ENCODE results near the gene ANKRD45. TPM values are rescaled to one million over a fixed set of nuclear protein-coding genes. Genes with fewer than 3 reads are reported as not detected.

ANKRD45 gene
- total RNA-seq, 3 donors from 2014 or later (not counting 1 experiment from before 2014, with no cell fraction given), result not detected

- peaks cover 17 to 33% of the 10 kb centered on the region in 2 donors for H3K27me3 Mint-ChIP-seq (ENCODE audit: low read depth in 2 of 2)
- Histone ChIP-seq H3K27me3 (ENCODE audit: control insufficient read depth, insufficient read depth, low read length) (no peaks in the 10 kb centered on the region), H3K36me3 (ENCODE audit: control insufficient read depth, insufficient read depth, low read length) (no peaks in the 10 kb centered on the region), H3K4me1 (ENCODE audit: control insufficient read depth, insufficient read depth, low read length) (no peaks in the 10 kb centered on the region), H3K4me3 (ENCODE audit: low read length) (no peak overlapping the region), H3K27ac (ENCODE audit: low read length) (no peak overlapping the region), H3K9me3 (ENCODE audit: control insufficient read depth, insufficient read depth, low read length) (no peaks in the 10 kb centered on the region)
- ATAC-seq (no peak), DNase-seq (no peak)
- intact Hi-C loops (cut with micrococcal nuclease), result no loop called here
- no peaks in the 10 kb centered on the region for H3K4me1 Mint-ChIP-seq
- TF ChIP-seq CTCF (IDR thresholded peaks at IDR 0.05), result no peak
- no peak overlapping the region for H3K4me3 Mint-ChIP-seq
- H3K9me3 Mint-ChIP-seq, result no peaks in the 10 kb centered on the region
- no peaks in the 10 kb centered on the region for H3K36me3 Mint-ChIP-seq
- 89% methylated on average over 2 of the region's 3 CpGs for WGBS (ENCODE audit: insufficient coverage)
- no peak overlapping the region for H3K27ac Mint-ChIP-seq
Observed at GRCh38 chr1:173580658-173581057, 89.0 kb downstream of the ANKRD45 start.

- no peak for TF ChIP-seq CTCF (IDR thresholded peaks at IDR 0.05)
- Mint-ChIP-seq H3K27me3 (ENCODE audit: low read depth in 2 of 2) (peaks cover 17 to 33% of the 10 kb centered on the region in 2 donors), H3K4me3 (no peak overlapping the region), H3K9me3 (no peaks in the 10 kb centered on the region), H3K36me3 (no peaks in the 10 kb centered on the region), H3K4me1 (no peaks in the 10 kb centered on the region), H3K27ac (no peak overlapping the region)
- Histone ChIP-seq H3K36me3 (ENCODE audit: control insufficient read depth, insufficient read depth, low read length) (no peaks in the 10 kb centered on the region), H3K27ac (ENCODE audit: low read length) (no peak overlapping the region), H3K4me1 (ENCODE audit: control insufficient read depth, insufficient read depth, low read length) (no peaks in the 10 kb centered on the region), H3K9me3 (ENCODE audit: control insufficient read depth, insufficient read depth, low read length) (no peaks in the 10 kb centered on the region), H3K4me3 (ENCODE audit: low read length) (no peak overlapping the region), H3K27me3 (ENCODE audit: control insufficient read depth, insufficient read depth, low read length) (no peaks in the 10 kb centered on the region)
- DNase-seq, result no peak
- ATAC-seq, result no peak
- intact Hi-C loops (cut with micrococcal nuclease), result no loop called here
- 90% methylated on average over 3 of the region's 3 CpGs for WGBS (ENCODE audit: insufficient coverage)
Observed at GRCh38 chr1:173580071-173580470, 89.6 kb downstream of the ANKRD45 start.

- no peaks in the 10 kb centered on the region for H3K36me3 Mint-ChIP-seq
- ATAC-seq (no peak), DNase-seq (no peak)
- no peak overlapping the region for H3K27ac Mint-ChIP-seq
- WGBS (ENCODE audit: insufficient coverage), result 94% methylated on average over 4 of the region's 4 CpGs
- no peaks in the 10 kb centered on the region for H3K36me3 ChIP-seq (ENCODE audit: control insufficient read depth, insufficient read depth, low read length)
- no peaks in the 10 kb centered on the region for H3K9me3 Mint-ChIP-seq
- H3K4me3 ChIP-seq (ENCODE audit: low read length), result no peak overlapping the region
- no peak overlapping the region for H3K27ac ChIP-seq (ENCODE audit: low read length)
- peaks cover 6 to 26% of the 10 kb centered on the region in 2 donors for H3K27me3 Mint-ChIP-seq (ENCODE audit: low read depth in 2 of 2)
- intact Hi-C loops (cut with micrococcal nuclease), result no loop called here
- H3K4me1 ChIP-seq (ENCODE audit: control insufficient read depth, insufficient read depth, low read length), result peaks cover 3% of the 10 kb centered on the region
- no peaks in the 10 kb centered on the region for H3K4me1 Mint-ChIP-seq
- no peaks in the 10 kb centered on the region for H3K9me3 ChIP-seq (ENCODE audit: control insufficient read depth, insufficient read depth, low read length)
- no peak overlapping the region for H3K4me3 Mint-ChIP-seq
- TF ChIP-seq CTCF (IDR thresholded peaks at IDR 0.05), result no peak
- peaks cover 2% of the 10 kb centered on the region for H3K27me3 ChIP-seq (ENCODE audit: control insufficient read depth, insufficient read depth, low read length)
Observed at GRCh38 chr1:173573596-173573995, 96.1 kb downstream of the ANKRD45 start.

- 90% methylated on average over 3 of the region's 3 CpGs for WGBS (ENCODE audit: insufficient coverage)
- Histone ChIP-seq H3K4me1 (ENCODE audit: control insufficient read depth, insufficient read depth, low read length) (peaks cover 3% of the 10 kb centered on the region), H3K27ac (ENCODE audit: low read length) (no peak overlapping the region), H3K36me3 (ENCODE audit: control insufficient read depth, insufficient read depth, low read length) (no peaks in the 10 kb centered on the region), H3K27me3 (ENCODE audit: control insufficient read depth, insufficient read depth, low read length) (peaks cover 2% of the 10 kb centered on the region), H3K9me3 (ENCODE audit: control insufficient read depth, insufficient read depth, low read length) (no peaks in the 10 kb centered on the region), H3K4me3 (ENCODE audit: low read length) (no peak overlapping the region)
- no peak overlapping the region for H3K27ac Mint-ChIP-seq
- peaks cover 11% of the 10 kb centered on the region for H3K36me3 Mint-ChIP-seq
- DNase-seq (no peak), ATAC-seq (no peak)
- intact Hi-C loops (cut with micrococcal nuclease), result no loop called here
- no peaks in the 10 kb centered on the region for H3K4me1 Mint-ChIP-seq
- no peak overlapping the region for H3K4me3 Mint-ChIP-seq
- TF ChIP-seq CTCF (IDR thresholded peaks at IDR 0.05), result no peak
- H3K9me3 Mint-ChIP-seq, result peaks cover 0 to 3% of the 10 kb centered on the region in 2 donors
- H3K27me3 Mint-ChIP-seq (ENCODE audit: low read depth in 2 of 2), result peaks cover 15 to 29% of the 10 kb centered on the region in 2 donors
Observed at GRCh38 chr1:173572201-173572873, 97.3 kb downstream of the ANKRD45 start.

Measured in natural killer cell (primary cell).